DOHH2 (cell line): ENCODE results near the gene DIS3L2.

ENCODE experiments used
- H3F3A ChIP-seq: fragments of 200-600 bp; sonication (generic), shearing (Covaris generic); 2 replicates; pipeline ENCODE4 v1.6.0; 2016; ENCODE audit warnings: antibody characterized with exemption, mild to moderate bottlenecking; ENCODE audit not compliant: control insufficient read depth, insufficient read depth
- H3K27ac ChIP-seq: fragments of 200-600 bp; sonication (generic); 2 replicates; pipeline ENCODE4 v1.5.1; 2014; ENCODE audit warnings: low read depth, mild to moderate bottlenecking, low read length, moderate library complexity
- H3K27me3 ChIP-seq: fragments of 200-600 bp; sonication (generic); 2 replicates; pipeline ENCODE4 v1.6.1; 2014; ENCODE audit warnings: mild to moderate bottlenecking, low read length, mixed read lengths; ENCODE audit not compliant: control insufficient read depth
- H3K36me3 ChIP-seq: fragments of 200-600 bp; sonication (generic); 2 replicates; pipeline ENCODE4 v1.6.1; 2014; ENCODE audit warnings: mild to moderate bottlenecking, low read length, moderate library complexity, mixed read lengths; ENCODE audit not compliant: control insufficient read depth
- H3K4me1 ChIP-seq: fragments of 200-600 bp; sonication (generic); 2 replicates; pipeline ENCODE4 v1.6.1; 2014; ENCODE audit warnings: mild to moderate bottlenecking, low read length, mixed read lengths; ENCODE audit not compliant: control insufficient read depth
- H3K4me2 ChIP-seq: fragments of 200-600 bp; sonication (generic); 2 replicates; pipeline ENCODE4 v1.6.0; 2014; ENCODE audit warnings: mild to moderate bottlenecking, low read length, moderate library complexity
- H3K4me3 ChIP-seq: fragments of 200-600 bp; sonication (generic); 2 replicates; pipeline ENCODE4 v1.5.1; 2014; ENCODE audit warnings: mild to moderate bottlenecking, low read length, mixed read lengths
- H3K79me2 ChIP-seq: fragments of 200-600 bp; sonication (generic); 2 replicates; pipeline ENCODE4 v1.6.1; 2014; ENCODE audit warnings: mild to moderate bottlenecking, low read length, mixed read lengths; ENCODE audit not compliant: control insufficient read depth
- H3K9me2 ChIP-seq: fragments of 200-600 bp; sonication (generic); replicated peaks from 2 replicates; pipeline ENCODE4 v1.6.1; 2014; ENCODE audit warnings: mild to moderate bottlenecking, low read length, mixed read lengths; ENCODE audit not compliant: control insufficient read depth
- H3K9me3 ChIP-seq: fragments of 200-600 bp; sonication (generic); 2 replicates; pipeline ENCODE4 v1.6.1; 2014; ENCODE audit warnings: antibody characterized with exemption, low read length, mixed read lengths; ENCODE audit not compliant: control insufficient read depth, insufficient read depth
- H4K20me1 ChIP-seq: fragments of 200-600 bp; sonication (generic); 2 replicates; pipeline ENCODE4 v1.6.0; 2014; ENCODE audit warnings: low read depth, mild to moderate bottlenecking, antibody characterized with exemption, low read length, moderate library complexity; ENCODE audit not compliant: control insufficient read depth, insufficient read depth
- CTCF ChIP-seq: fragments of 200-600 bp; sonication (generic); IDR thresholded peaks from one replicate; pipeline ENCODE4 v1.5.1; 2014; ENCODE audit warnings: antibody characterized with exemption, mild to moderate bottlenecking, low read depth, low read length; ENCODE audit not compliant: poor library complexity, severe bottlenecking
- EZH2phosphoT487 ChIP-seq: fragments of 200-600 bp; sonication (generic); IDR thresholded peaks from 2 replicates; pipeline ENCODE4 v1.6.1; 2017; ENCODE audit warnings: borderline replicate concordance, mild to moderate bottlenecking, antibody characterized with exemption, low read length, moderate library complexity, mixed read lengths

DIS3L2 gene

GRCh38 chr2:232085826-232086425 lies 124.4 kb downstream of the DIS3L2 start:
- Histone ChIP-seq H4K20me1 (no peaks in the 10 kb centered on the region), H3K27me3 (no peaks in the 10 kb centered on the region), H3K9me3 (no peaks in the 10 kb centered on the region; the same call in 1 of the 2 replicates), H3K9me2 (no peaks in the 10 kb centered on the region), H3K4me1 (no peaks in the 10 kb centered on the region), H3K4me3 (no peak overlapping the region), H3K79me2 (no peaks in the 10 kb centered on the region), H3K36me3 (peaks cover 2% of the 10 kb centered on the region; the same call in 1 of the 2 replicates), H3K27ac (no peak overlapping the region), H3F3A (no peaks in the 10 kb centered on the region), H3K4me2 (no peak overlapping the region)
- TF ChIP-seq CTCF, result no peak

- Histone ChIP-seq H3K79me2 (no peaks in the 10 kb centered on the region), H3K4me1 (no peaks in the 10 kb centered on the region), H3K9me3 (no peaks in the 10 kb centered on the region), H4K20me1 (no peaks in the 10 kb centered on the region), H3K4me3 (no peak overlapping the region), H3K36me3 (peaks cover 2% of the 10 kb centered on the region; the same call in 1 of the 2 replicates), H3K27me3 (no peaks in the 10 kb centered on the region), H3F3A (no peaks in the 10 kb centered on the region), H3K9me2 (no peaks in the 10 kb centered on the region), H3K4me2 (no peak overlapping the region), H3K27ac (no peak overlapping the region)
- TF ChIP-seq CTCF (no peak), EZH2phosphoT487 (no peak)
These were observed 127.3 kb downstream of the DIS3L2 start for GRCh38 chr2:232088771-232089170.

- H3K9me3 ChIP-seq, result no peaks in the 10 kb centered on the region
- no peak overlapping the region for H3K27ac ChIP-seq
- H3K27me3 ChIP-seq, result no peaks in the 10 kb centered on the region
- no peaks in the 10 kb centered on the region for H3K36me3 ChIP-seq
- no peaks in the 10 kb centered on the region for H3K9me2 ChIP-seq
- H3F3A ChIP-seq, result no peaks in the 10 kb centered on the region
- no peaks in the 10 kb centered on the region for H3K79me2 ChIP-seq
- H3K4me1 ChIP-seq, result no peaks in the 10 kb centered on the region
- H3K4me3 ChIP-seq, result no peak overlapping the region
- H3K4me2 ChIP-seq, result no peak overlapping the region
- H4K20me1 ChIP-seq, result no peaks in the 10 kb centered on the region
- no peak for TF ChIP-seq EZH2phosphoT487
- TF ChIP-seq CTCF, result no peak
These were observed 132.7 kb downstream of the DIS3L2 start for GRCh38 chr2:232094201-232094600.
